Mesendoderm (in vitro differentiated cells): ENCODE measurements around the gene OR9Q1.

Experiments
- DNase-seq: peaks from one replicate; pipeline ENCODE4 v3.0.0; 2013
- H2AK5ac ChIP-seq: 2 replicates; pipeline ENCODE4 v1.6.1; 2013; ENCODE audit warnings: low read length, inconsistent platforms
- H2BK120ac ChIP-seq: 2 replicates; pipeline ENCODE4 v1.6.1; 2013; ENCODE audit warnings: low read depth, mild to moderate bottlenecking, low read length, moderate library complexity, mixed read lengths
- H2BK15ac ChIP-seq: replicated peaks from 2 replicates; pipeline ENCODE4 v1.6.1; 2013; ENCODE audit warnings: low read depth, mild to moderate bottlenecking, moderate library complexity
- H2BK5ac ChIP-seq: 2 replicates; pipeline ENCODE4 v1.6.1; 2013; ENCODE audit warnings: low read length, inconsistent platforms
- H3K18ac ChIP-seq: 2 replicates; pipeline ENCODE4 v1.6.1; 2013; ENCODE audit warnings: mild to moderate bottlenecking, low read length, mixed read lengths
- H3K23ac ChIP-seq: one replicate; pipeline ENCODE4 v1.6.1; 2013; ENCODE audit warnings: low read length
- H3K27ac ChIP-seq: 2 replicates; pipeline ENCODE4 v1.5.1; 2013; ENCODE audit warnings: low read depth, mild to moderate bottlenecking, inconsistent platforms, low read length, moderate library complexity
- H3K27me3 ChIP-seq: 2 replicates; pipeline ENCODE4 v1.6.1; 2013; ENCODE audit warnings: low read length, control low read depth, mild to moderate bottlenecking, inconsistent platforms; ENCODE audit not compliant: insufficient read depth, poor library complexity
- H3K36me3 ChIP-seq: 2 replicates; pipeline ENCODE4 v1.6.1; 2013; ENCODE audit warnings: low read length, inconsistent platforms; ENCODE audit not compliant: control insufficient read depth, insufficient read depth
- H3K4ac ChIP-seq: one replicate; pipeline ENCODE4 v1.6.1; 2013; ENCODE audit warnings: low read depth, mild to moderate bottlenecking, low read length, moderate library complexity
- H3K4me1 ChIP-seq: 2 replicates; pipeline ENCODE4 v1.6.1; 2013; ENCODE audit warnings: low read depth, low read length, inconsistent platforms; ENCODE audit not compliant: control insufficient read depth
- H3K4me2 ChIP-seq: 2 replicates; pipeline ENCODE4 v1.6.1; 2013; ENCODE audit warnings: low read length
- H3K4me3 ChIP-seq: 2 replicates; pipeline ENCODE4 v1.5.1; 2013; ENCODE audit warnings: mild to moderate bottlenecking, low read length
- H3K56ac ChIP-seq: one replicate; pipeline ENCODE4 v1.6.1; 2013; ENCODE audit warnings: low read length
- H3K79me1 ChIP-seq: 2 replicates; pipeline ENCODE4 v1.6.1; 2013; ENCODE audit warnings: low read length, inconsistent platforms
- H3K79me2 ChIP-seq: 2 replicates; pipeline ENCODE4 v1.6.1; 2013; ENCODE audit warnings: mild to moderate bottlenecking, low read length; ENCODE audit not compliant: control insufficient read depth, insufficient read depth
- H3K9ac ChIP-seq: 2 replicates; pipeline ENCODE4 v1.6.1; 2013; ENCODE audit warnings: low read length, inconsistent platforms
- H4K5ac ChIP-seq: one replicate; pipeline ENCODE4 v1.6.1; 2013; ENCODE audit warnings: low read length
- H4K8ac ChIP-seq: one replicate; pipeline ENCODE4 v1.6.1; 2013; ENCODE audit warnings: low read depth, mild to moderate bottlenecking, control low read depth, low read length, moderate library complexity
- WGBS: extraction: QIAGEN DNeasy Blood & Tissue Kit; methylation state at CpG from one replicate; pipeline ENCODE4 v1.1.7; 2013; ENCODE audit warnings: low lambda C conversion rate, missing lambda C conversion rate; ENCODE audit not compliant: insufficient coverage; ENCODE audit errors: extremely low coverage; 5-methylcytosine and 5-hydroxymethylcytosine counted together

OR9Q1 gene

GRCh38 chr11:58067685-58068084 lies 44.0 kb downstream of the OR9Q1 start:
- Histone ChIP-seq H2BK15ac (no peak overlapping the region), H3K4me1 (no peaks in the 10 kb centered on the region), H3K79me2 (no peaks in the 10 kb centered on the region), H3K23ac (no peak overlapping the region), H3K79me1 (no peaks in the 10 kb centered on the region), H3K4me2 (no peak overlapping the region), H3K56ac (no peak overlapping the region), H2BK120ac (no peak overlapping the region), H3K4ac (no peak overlapping the region), H3K36me3 (no peaks in the 10 kb centered on the region), H3K27ac (no peak overlapping the region), H4K8ac (no peak overlapping the region), H2BK5ac (no peak overlapping the region), H3K27me3 (no peaks in the 10 kb centered on the region), H2AK5ac (no peak overlapping the region), H3K4me3 (no peak overlapping the region), H3K18ac (no peak overlapping the region), H4K5ac (no peak overlapping the region), H3K9ac (no peak overlapping the region)
- WGBS, result no CpG with 5 or more reads among the region's 5 CpGs
- no peak for DNase-seq

DNA sequence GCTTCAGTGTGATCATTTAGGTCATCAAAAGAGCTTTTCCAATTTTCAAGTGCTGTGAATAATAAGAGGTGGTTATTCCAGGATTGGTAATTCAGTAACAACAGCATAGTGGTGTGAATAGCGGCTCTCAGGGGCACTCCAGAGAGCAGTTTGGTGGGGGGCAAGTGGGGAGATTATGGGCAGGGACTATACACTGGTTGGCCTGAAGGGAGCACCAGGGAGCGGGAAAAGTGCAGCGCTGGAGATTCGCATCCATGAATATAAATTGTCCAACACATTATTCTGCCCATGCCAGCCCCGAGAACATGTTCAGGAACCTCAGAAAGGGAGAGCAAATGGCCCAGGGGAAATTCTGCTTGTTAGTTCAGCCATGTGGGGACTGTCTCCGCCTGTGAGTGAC lies 45.0 kb downstream of the OR9Q1 start:
- Histone ChIP-seq H2AK5ac (no peak overlapping the region), H3K79me2 (no peaks in the 10 kb centered on the region), H3K23ac (no peak overlapping the region), H3K4me3 (no peak overlapping the region), H4K8ac (no peak overlapping the region), H2BK15ac (no peak overlapping the region), H3K9ac (no peak overlapping the region), H2BK120ac (no peak overlapping the region), H3K36me3 (no peaks in the 10 kb centered on the region), H3K18ac (no peak overlapping the region), H3K4me2 (no peak overlapping the region), H3K27ac (no peak overlapping the region), H3K4ac (no peak overlapping the region), H3K4me1 (no peaks in the 10 kb centered on the region), H3K56ac (no peak overlapping the region), H3K79me1 (no peaks in the 10 kb centered on the region), H3K27me3 (no peaks in the 10 kb centered on the region), H4K5ac (no peak overlapping the region), H2BK5ac (no peak overlapping the region)
- WGBS, result no CpG with 5 or more reads among the region's 6 CpGs
- no peak for DNase-seq

DNA sequence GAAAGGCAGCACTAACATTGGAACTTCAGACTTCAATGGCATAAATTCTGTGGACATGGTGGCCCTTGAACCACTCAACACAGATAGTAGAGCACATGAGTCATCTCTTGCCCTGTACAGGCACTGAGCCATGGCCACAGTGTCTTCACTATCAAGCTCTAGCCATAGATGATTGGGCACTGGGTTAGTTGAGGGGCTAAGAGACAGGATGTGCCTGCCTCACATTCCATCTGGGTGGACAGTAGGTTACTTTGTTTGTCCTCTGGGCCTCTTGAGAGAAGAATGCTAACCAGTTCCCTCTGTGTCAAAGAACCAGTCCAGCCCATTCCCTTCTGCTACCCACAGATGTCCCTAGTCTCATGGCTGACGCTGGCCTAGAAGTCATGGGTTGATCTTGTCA lies 46.9 kb downstream of the OR9Q1 start:
- Histone ChIP-seq H3K4me1 (no peaks in the 10 kb centered on the region), H3K79me2 (no peaks in the 10 kb centered on the region), H3K27ac (no peak overlapping the region), H3K4me3 (no peak overlapping the region), H3K18ac (no peak overlapping the region), H2BK15ac (no peak overlapping the region), H4K5ac (no peak overlapping the region), H3K4me2 (no peak overlapping the region), H3K9ac (no peak overlapping the region), H2BK5ac (no peak overlapping the region), H2BK120ac (no peak overlapping the region), H3K27me3 (no peaks in the 10 kb centered on the region), H3K36me3 (no peaks in the 10 kb centered on the region), H3K23ac (no peak overlapping the region), H3K4ac (no peak overlapping the region), H3K56ac (no peak overlapping the region), H4K8ac (no peak overlapping the region), H3K79me1 (no peaks in the 10 kb centered on the region), H2AK5ac (no peak overlapping the region)
- no CpG with 5 or more reads among the region's 1 CpG for WGBS
- no peak for DNase-seq

DNA sequence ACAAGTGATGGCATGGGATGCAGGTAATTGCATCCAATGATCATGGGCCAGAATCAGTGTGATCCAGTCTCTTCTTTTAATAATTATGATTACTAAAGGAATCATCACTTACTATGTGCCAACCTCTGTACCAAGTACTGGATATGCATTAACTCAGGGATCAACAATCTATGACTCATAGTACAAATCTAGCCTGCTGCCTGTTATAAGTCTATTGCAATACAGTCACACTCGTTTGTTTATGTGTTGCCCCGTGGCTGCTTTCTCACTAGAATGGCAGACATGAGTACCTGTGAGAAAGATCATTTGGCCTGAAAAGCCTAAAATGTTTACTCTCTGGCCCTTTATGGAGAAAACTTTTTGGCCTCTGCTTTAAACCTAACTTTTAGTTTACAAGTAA lies 52.1 kb downstream of the OR9Q1 start:
- H2BK120ac ChIP-seq, result no peak overlapping the region
- no peaks in the 10 kb centered on the region for H3K79me2 ChIP-seq
- H3K4me2 ChIP-seq, result no peak overlapping the region
- H2AK5ac ChIP-seq, result no peak overlapping the region
- no peak overlapping the region for H3K9ac ChIP-seq
- WGBS, result no CpG with 5 or more reads among the region's 2 CpGs
- DNase-seq, result no peak
- H4K8ac ChIP-seq, result no peak overlapping the region
- H3K56ac ChIP-seq, result no peak overlapping the region
- H3K4ac ChIP-seq, result no peak overlapping the region
- no peak overlapping the region for H2BK5ac ChIP-seq
- H2BK15ac ChIP-seq, result no peak overlapping the region
- H3K23ac ChIP-seq, result no peak overlapping the region
- no peaks in the 10 kb centered on the region for H3K27me3 ChIP-seq
- no peak overlapping the region for H4K5ac ChIP-seq
- no peak overlapping the region for H3K18ac ChIP-seq
- no peak overlapping the region for H3K4me3 ChIP-seq
- no peaks in the 10 kb centered on the region for H3K4me1 ChIP-seq
- H3K36me3 ChIP-seq, result no peaks in the 10 kb centered on the region
- H3K27ac ChIP-seq, result no peak overlapping the region
- no peaks in the 10 kb centered on the region for H3K79me1 ChIP-seq

GRCh38 chr11:58086528-58086927 lies 62.8 kb downstream of the OR9Q1 start:
- no peaks in the 10 kb centered on the region for H3K36me3 ChIP-seq
- H3K79me1 ChIP-seq, result no peaks in the 10 kb centered on the region
- WGBS, result no CpG with 5 or more reads among the region's 2 CpGs
- H2BK15ac ChIP-seq, result no peak overlapping the region
- no peak for DNase-seq
- no peak overlapping the region for H4K5ac ChIP-seq
- no peak overlapping the region for H3K4me2 ChIP-seq
- H3K4ac ChIP-seq, result no peak overlapping the region
- no peak overlapping the region for H3K56ac ChIP-seq
- H3K9ac ChIP-seq, result no peak overlapping the region
- H3K4me3 ChIP-seq, result no peak overlapping the region
- no peak overlapping the region for H3K23ac ChIP-seq
- no peak overlapping the region for H2BK120ac ChIP-seq
- H4K8ac ChIP-seq, result no peak overlapping the region
- H2BK5ac ChIP-seq, result no peak overlapping the region
- H3K18ac ChIP-seq, result no peak overlapping the region
- no peaks in the 10 kb centered on the region for H3K27me3 ChIP-seq
- H3K4me1 ChIP-seq, result no peaks in the 10 kb centered on the region
- no peak overlapping the region for H3K27ac ChIP-seq
- no peaks in the 10 kb centered on the region for H3K79me2 ChIP-seq
- no peak overlapping the region for H2AK5ac ChIP-seq

- H3K27ac ChIP-seq, result no peak overlapping the region
- no peak overlapping the region for H3K23ac ChIP-seq
- H4K5ac ChIP-seq, result no peak overlapping the region
- no peak overlapping the region for H3K9ac ChIP-seq
- no peaks in the 10 kb centered on the region for H3K27me3 ChIP-seq
- H3K79me1 ChIP-seq, result no peaks in the 10 kb centered on the region
- H3K36me3 ChIP-seq, result no peaks in the 10 kb centered on the region
- no peak overlapping the region for H3K4me2 ChIP-seq
- no peaks in the 10 kb centered on the region for H3K79me2 ChIP-seq
- H2BK15ac ChIP-seq, result no peak overlapping the region
- H3K4ac ChIP-seq, result no peak overlapping the region
- no peak overlapping the region for H2BK5ac ChIP-seq
- no peak overlapping the region for H2BK120ac ChIP-seq
- no peaks in the 10 kb centered on the region for H3K4me1 ChIP-seq
- no peak for DNase-seq
- H3K4me3 ChIP-seq, result no peak overlapping the region
- no peak overlapping the region for H3K56ac ChIP-seq
- H2AK5ac ChIP-seq, result no peak overlapping the region
- no peak overlapping the region for H4K8ac ChIP-seq
- WGBS, result no CpG with 5 or more reads among the region's 2 CpGs
- H3K18ac ChIP-seq, result no peak overlapping the region
Observed at GRCh38 chr11:58097437-58097836, 73.8 kb downstream of the OR9Q1 start.
